GDM1 (cell line): Measurements from ENCODE around the gene PNPLA6.

Experiments
- DNase-seq: peaks from one replicate; lab custom pipeline; 2025; lab: John Stamatoyannopoulos, UW

The PNPLA6 gene

DNA sequence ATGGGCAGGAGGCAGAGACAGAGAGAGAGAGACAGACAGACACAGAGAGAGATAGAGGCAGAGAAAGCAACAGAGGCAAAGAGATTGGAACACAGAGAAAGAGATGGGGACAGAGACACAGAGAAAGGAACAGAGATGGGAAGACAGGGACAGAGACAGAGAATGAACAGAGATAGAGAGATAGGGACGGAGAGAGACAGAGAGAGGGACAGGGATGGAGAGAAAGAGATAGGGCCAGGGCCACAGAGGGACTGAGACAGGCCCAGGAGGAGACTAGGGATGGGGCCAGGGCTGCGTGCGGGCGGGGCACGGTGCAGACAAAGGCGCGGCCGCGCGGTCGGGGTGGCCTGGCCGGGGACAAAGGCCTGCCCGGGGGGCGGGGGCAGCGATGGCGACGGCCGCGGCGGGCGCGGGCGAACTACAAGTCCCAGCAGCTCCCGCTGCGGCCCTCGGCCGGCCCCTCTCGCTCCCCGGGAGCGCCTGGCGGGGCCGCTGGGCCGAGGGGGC, 19.8 kb upstream of the PNPLA6 start, which contains the start of gene ZNF358:
TSS of gene ZNF358 (plus strand) at position 459 of the 507 bp plus-strand sequence. CDS start 3,140 bp downstream, outside the sequence.
- DNase-seq, result no peak

- no peak for DNase-seq
Observed at GRCh38 chr19:7516333-7516732, 19.2 kb upstream of the PNPLA6 start.

- no peak for DNase-seq
Observed at GRCh38 chr19:7516878-7517277, 18.6 kb upstream of the PNPLA6 start.

- no peak for DNase-seq
Observed at GRCh38 chr19:7519361-7520130, 16.0 kb upstream of the PNPLA6 start.

DNA sequence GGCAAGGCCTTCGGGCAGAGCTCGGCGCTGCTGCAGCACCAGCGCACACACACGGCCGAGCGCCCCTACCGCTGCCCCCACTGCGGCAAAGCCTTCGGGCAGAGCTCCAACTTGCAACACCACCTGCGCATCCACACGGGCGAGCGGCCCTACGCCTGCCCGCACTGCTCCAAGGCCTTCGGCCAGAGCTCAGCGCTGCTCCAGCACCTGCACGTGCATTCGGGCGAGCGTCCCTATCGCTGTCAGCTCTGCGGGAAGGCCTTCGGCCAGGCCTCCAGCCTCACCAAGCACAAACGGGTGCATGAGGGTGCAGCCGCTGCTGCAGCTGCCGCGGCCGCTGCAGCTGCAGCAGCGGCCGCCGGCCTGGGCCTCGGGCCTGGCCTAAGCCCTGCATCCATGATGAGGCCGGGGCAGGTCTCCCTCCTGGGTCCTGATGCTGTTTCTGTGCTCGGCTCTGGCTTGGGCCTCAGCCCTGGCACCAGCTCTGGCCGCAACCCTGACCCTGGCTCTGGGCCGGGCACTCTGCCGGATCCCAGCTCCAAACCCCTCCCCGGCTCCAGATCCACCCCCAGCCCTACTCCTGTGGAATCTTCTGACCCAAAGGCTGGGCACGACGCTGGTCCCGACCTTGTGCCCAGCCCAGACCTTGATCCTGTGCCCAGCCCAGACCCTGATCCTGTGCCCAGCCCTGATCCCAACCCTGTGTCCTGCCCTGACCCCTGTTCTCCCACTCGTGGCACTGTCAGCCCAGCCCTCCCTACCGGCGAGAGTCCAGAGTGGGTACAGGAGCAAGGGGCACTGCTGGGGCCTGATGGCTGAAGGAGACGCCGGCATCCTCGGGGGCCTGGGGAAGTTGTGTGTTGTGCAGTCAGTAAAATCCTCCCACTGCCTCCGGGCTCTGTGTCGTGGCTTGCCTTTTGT, 15.1 kb upstream of the PNPLA6 start:
- DNase-seq, result no peak

DNA sequence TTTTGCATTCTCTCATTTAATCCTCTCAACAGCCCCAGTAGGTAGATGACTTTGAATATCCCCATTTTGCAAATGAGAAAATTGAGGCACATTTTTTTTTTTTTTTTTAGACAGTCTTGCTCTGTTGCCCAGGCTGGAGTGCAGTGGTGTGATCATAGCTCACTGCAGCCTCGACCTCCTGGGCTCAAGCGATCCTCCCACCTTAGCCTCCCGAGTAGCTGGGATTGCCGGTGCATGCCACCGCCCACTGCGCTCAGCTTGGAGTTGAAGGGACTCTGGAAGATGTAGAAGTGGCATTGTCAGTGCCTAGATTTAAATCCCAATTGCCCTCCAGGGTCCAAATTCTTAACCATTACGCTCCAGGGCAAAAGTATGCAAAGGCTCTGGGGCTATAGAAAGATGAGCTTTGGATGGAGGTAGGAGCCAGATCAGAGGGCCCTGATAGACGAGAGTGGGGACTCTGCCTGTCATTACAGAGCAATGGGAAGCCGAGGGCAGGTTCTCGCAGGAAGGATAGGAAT, 13.9 kb upstream of the PNPLA6 start:
- DNase-seq, result no peak

DNA sequence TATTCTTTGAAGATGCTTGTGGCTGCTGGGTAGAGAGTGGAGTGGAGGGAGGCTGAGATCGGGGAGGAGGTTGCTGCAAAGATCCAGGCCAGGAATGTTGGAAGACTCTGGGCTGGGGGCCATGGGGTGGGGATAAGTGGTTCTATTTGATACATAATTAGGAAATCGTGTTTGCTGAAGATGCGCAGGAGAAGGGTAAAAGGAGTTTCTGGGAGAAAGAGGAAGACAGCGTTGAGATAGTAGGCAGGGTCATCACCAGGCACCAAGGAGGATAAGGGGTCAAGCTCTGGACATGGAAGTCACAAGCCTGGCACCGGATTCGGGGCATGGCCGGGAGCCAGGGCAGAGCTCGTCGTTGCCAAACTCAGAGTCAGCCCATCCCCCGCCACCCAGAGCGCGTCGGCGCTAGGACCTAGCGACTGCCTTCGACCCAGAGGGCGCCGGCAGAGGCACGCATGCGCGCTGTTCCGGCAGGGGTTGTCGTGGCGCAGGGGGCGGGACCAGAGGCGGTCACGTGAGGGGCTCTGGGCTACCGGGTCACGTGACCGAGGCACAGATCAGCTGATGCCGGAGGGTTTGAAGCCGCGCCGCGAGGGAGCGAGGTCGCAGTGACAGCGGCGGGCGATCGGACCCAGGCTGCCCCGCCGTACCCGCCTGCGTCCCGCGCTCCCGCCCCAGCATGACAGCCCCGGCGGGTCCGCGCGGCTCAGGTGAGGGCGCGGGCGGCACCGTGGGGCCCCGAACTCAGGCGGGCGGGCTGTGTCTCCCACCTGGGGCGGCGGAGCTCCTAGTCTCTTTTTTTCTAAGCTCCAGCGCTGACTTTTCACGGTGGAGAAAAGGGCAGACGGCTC, 13.2 kb upstream of the PNPLA6 start, which contains the start of gene MCOLN1:
TSS of gene MCOLN1 (plus strand) at position 553 of the 851 bp plus-strand sequence. CDS start at position 680, 127 bp downstream.
- peak; percentile 96 for DNase-seq

DNA sequence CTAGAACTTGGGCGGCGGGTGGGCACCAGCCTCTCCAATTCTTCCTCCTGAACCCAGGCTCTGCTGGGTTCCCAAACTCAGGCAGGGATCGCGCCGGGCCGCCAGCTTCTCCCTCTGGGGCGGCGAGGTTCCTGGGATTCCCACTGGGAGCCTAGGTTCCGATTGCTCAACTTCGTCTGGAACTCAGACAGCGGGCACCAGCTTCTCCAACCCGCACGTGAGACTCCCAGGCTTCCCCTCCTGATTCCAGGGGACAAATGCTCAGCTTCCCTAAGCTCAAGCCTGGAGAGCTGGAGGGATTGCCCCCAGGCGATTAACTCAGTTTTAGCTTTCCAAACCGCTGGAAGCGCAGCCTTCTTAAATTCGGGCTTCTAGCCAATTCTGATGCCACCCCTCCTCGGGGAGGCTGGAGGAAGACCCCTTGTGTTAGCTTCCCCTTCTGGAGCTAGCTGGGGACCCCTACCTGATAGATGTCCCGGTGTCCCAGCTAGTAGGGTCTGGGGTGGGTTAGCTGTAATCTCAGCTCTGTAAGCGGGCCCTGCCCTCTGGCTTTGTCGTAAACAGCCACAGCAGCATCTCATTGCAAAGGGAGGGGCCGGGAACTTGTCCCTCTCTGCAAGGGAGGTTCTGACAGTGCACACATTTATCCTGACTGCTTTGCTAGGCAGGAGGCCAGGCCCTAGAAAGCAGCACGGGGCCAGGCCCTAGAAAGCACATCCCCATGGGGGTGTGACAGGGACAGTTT, 12.4 kb upstream of the PNPLA6 start:
- DNase-seq, result no peak

GRCh38 chr19:7524523-7524922, 11.0 kb upstream of the PNPLA6 start:
- no peak for DNase-seq

DNA sequence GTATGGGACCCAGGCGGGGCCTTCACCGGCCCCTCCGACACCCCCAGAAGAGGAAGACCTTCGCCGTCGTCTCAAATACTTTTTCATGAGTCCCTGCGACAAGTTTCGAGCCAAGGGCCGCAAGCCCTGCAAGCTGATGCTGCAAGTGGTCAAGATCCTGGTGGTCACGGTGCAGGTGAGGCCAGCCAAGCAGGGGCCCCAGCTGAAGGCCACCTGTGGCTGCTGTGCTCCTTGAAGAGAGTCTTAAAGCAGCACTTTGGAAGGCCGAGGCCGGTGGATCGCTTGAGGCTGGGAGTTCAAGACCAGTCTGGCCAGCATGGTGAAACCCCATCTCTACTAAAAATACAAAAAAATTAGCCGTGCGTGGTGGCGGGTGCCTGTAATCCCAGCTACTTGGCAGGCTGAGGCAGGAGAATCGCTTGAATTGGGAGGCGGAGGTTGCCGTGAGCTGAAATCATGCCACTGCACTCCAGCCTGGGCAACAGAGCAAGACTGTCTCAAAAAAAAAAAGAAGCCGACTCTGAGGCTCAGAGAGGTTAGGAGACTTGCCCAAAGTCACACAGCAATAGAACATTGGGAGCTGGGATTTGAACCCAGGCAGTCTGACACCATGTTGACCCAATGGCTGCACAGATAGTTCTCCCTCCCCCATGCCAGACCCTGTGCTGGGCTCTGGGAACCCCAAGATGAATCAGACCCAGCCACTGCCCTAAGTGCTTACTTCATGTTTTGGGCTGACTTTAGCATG, 10.4 kb upstream of the PNPLA6 start:
- no peak for DNase-seq

DNA sequence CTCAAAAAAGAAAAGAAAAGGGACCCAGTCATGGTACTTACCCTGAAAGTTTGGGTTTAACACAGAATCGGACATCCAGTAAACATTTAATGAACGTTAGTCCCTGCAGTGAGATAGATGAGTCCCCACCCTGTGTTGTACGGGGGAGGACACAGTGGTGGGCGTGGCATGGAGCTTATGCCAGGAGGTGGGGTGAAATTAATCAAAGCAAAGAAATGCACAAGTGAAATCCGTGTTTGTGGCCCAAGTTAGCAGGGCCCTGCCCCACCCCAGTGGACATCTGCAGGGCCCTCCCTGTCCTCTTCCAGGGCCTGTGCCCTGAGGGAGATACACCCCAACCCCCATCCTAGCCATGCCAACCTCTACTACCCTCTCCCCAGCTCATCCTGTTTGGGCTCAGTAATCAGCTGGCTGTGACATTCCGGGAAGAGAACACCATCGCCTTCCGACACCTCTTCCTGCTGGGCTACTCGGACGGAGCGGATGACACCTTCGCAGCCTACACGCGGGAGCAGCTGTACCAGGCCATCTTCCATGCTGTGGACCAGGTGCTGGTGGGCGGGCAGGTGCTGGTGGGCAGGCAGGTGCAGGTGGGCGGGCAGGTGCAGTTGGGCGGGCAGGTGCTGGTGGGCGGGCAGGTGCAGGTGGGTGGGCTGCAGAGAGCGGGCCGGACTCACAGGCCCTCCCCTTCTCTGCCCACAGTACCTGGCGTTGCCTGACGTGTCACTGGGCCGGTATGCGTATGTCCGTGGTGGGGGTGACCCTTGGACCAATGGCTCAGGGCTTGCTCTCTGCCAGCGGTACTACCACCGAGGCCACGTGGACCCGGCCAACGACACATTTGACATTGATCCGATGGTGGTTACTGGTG, 9.2 kb upstream of the PNPLA6 start:
- DNase-seq, result no peak

GRCh38 chr19:7527516-7528191, 7.9 kb upstream of the PNPLA6 start:
- DNase-seq, result no peak

DNA sequence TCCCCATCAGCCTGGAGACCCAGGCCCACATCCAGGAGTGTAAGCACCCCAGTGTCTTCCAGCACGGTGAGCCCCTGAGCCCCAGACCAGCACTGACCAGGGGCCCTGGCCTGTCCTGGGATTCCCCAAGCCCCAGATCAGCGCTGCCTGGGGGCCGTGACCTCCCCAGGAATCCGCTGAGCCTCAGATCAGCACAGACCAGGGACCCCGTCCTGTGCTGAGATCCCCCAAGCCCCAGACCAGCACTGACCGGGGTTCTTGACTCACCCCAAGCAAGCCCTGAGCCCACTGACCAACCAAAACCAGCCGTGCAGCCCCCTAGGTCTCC, 7.4 kb upstream of the PNPLA6 start:
- DNase-seq, result no peak

GRCh38 chr19:7528522-7529245, 6.8 kb upstream of the PNPLA6 start:
- no peak for DNase-seq

DNA sequence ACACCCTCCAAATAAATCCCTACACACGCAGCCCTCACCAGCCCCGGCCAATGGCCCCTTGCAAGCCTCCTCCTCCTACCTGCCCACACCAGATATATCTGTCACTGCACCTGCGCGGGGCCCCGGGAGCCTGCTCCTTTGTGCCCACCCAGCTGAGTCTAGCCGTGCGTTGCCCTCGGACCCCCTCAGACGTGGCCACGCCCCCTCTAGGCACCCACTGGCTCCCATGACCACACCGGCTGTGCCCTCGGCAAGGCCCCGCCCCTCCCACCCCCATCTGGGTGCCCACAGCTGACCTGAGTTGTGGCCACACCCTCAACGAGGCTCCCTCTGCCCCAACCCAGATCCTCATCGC, 6.3 kb upstream of the PNPLA6 start:
- DNase-seq, result no peak

GRCh38 chr19:7529610-7530490, 5.7 kb upstream of the PNPLA6 start:
- DNase-seq, result no peak

DNA sequence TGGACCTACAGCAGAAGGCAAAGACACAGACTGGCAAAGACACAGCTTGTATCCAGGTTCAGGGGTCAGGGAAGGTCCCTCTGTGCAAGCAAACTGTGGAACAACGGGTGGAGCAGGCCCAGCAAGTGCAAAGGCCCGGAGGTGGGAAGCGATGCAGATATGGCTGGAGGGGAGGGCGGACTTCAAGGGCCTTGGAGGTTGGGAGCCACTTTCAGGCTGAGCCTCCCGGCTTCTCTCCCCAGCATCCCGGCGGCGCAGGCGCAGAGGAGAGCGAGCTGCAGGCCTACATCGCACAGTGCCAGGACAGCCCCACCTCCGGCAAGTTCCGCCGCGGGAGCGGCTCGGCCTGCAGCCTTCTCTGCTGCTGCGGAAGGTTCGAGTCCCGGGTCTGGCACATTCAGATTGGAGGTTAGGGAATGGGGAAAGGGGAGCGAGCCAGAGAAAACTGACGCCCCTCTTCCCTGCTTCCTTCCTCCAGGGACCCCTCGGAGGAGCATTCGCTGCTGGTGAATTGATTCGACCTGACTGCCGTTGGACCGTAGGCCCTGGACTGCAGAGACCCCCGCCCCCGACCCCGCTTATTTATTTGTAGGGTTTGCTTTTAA, 2.1 kb upstream of the PNPLA6 start:
- no peak for DNase-seq
